ENCODE results near the gene MAFF.

The MAFF gene

DNA sequence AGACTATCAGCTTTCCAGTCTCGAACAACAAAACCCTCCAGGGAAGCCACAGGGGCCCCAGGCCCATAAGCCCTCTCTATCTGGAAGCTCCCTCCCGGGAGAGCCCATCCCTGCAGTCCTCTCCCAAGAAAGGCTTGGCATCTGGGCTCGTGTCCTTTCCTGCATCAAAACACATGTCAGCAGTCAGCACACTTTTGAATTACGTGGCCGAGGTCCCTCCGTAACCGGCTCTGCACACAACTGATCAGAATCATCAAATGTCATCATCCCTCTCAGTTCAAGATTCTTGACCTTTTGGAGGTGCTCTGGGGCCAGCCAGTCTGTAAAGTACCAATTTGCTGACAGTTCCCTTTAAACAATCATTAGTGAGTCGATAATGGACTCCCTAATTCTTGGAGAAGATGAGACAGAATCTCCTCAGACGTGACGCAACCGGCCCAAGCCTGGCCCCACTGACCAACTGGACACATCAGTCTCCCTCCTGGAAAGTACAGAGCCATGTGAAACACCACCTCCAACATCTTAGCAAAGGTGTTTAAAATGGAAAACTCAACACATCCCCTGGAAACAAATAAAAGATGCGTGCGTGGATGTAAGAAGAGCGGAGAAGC is 33.6 kb downstream of the MAFF start:
- peaks cover 23% of the 10 kb centered on the region for H3K4me1 ChIP-seq (ENCODE audit: insufficient read depth, poor library complexity, severe bottlenecking)
- TF ChIP-seq CTCF (IDR thresholded peaks at IDR 0.05; ENCODE audit: poor library complexity, severe bottlenecking) = no peak
- no peaks in the 10 kb centered on the region for H3K27me3 ChIP-seq (ENCODE audit: insufficient read depth, poor library complexity, severe bottlenecking)
- ATAC-seq (ENCODE audit: low read depth) (no peak), DNase-seq (ENCODE audit: low spot score) (no peak)
- H3K9me3 ChIP-seq (ENCODE audit: severe bottlenecking) = no peaks in the 10 kb centered on the region
- H3K36me3 ChIP-seq (ENCODE audit: low read depth) = peaks cover 56% of the 10 kb centered on the region
- no peak overlapping the region for H3K27ac ChIP-seq (ENCODE audit: poor library complexity, severe bottlenecking)
- no peak overlapping the region for H3K4me3 ChIP-seq (ENCODE audit: severe bottlenecking)

- peaks cover 33% of the 10 kb centered on the region for H3K4me1 ChIP-seq (ENCODE audit: insufficient read depth, poor library complexity, severe bottlenecking)
- no peak for TF ChIP-seq CTCF (IDR thresholded peaks at IDR 0.05; ENCODE audit: poor library complexity, severe bottlenecking)
- H3K36me3 ChIP-seq (ENCODE audit: low read depth) = peaks cover 43% of the 10 kb centered on the region
- no peak overlapping the region for H3K4me3 ChIP-seq (ENCODE audit: severe bottlenecking)
- no peak overlapping the region for H3K27ac ChIP-seq (ENCODE audit: poor library complexity, severe bottlenecking)
- ATAC-seq (ENCODE audit: low read depth) (no peak), DNase-seq (ENCODE audit: low spot score) (no peak)
- no peaks in the 10 kb centered on the region for H3K9me3 ChIP-seq (ENCODE audit: severe bottlenecking)
- H3K27me3 ChIP-seq (ENCODE audit: insufficient read depth, poor library complexity, severe bottlenecking) = no peaks in the 10 kb centered on the region
Measured at GRCh38 chr22:38236786-38237185, 35.0 kb downstream of the MAFF start.

DNA sequence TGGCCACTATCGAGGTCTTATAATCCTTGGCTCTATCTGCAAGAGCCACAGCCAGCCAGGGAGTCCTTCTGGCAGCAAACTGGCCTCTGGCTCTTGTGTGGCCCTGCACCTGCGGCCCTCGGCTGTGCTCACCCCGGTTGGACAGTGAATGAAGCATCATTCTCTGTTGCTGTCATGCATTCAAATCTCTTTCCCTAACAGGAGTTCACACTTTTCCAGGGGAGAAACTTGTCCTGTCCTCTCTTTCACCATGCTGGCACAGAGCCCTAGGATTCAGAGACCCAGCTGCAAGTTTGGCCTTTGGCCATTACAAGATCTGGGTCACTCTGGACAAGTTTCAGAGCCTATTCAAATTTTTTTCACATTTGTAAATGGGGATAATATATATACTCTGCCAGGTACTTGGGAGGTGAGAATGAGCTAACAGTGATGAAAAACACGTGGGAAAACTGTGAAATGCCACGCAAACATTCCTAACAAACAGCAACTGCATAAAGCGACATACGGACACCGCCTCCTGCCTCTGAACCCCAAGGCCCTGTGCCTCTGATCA is 36.8 kb downstream of the MAFF start:
- TF ChIP-seq CTCF (IDR thresholded peaks at IDR 0.05; ENCODE audit: poor library complexity, severe bottlenecking) = no peak
- no peak overlapping the region for H3K4me3 ChIP-seq (ENCODE audit: severe bottlenecking)
- no peak for DNase-seq (ENCODE audit: low spot score)
- no peak for ATAC-seq (ENCODE audit: low read depth)
- peaks cover 33% of the 10 kb centered on the region for H3K36me3 ChIP-seq (ENCODE audit: low read depth)
- no peaks in the 10 kb centered on the region for H3K9me3 ChIP-seq (ENCODE audit: severe bottlenecking)
- H3K27ac ChIP-seq (ENCODE audit: poor library complexity, severe bottlenecking) = peak overlapping the region; percentile 94
- H3K27me3 ChIP-seq (ENCODE audit: insufficient read depth, poor library complexity, severe bottlenecking) = no peaks in the 10 kb centered on the region
- H3K4me1 ChIP-seq (ENCODE audit: insufficient read depth, poor library complexity, severe bottlenecking) = peaks cover 45% of the 10 kb centered on the region

- H3K27me3 ChIP-seq (ENCODE audit: insufficient read depth, poor library complexity, severe bottlenecking) = no peaks in the 10 kb centered on the region
- H3K36me3 ChIP-seq (ENCODE audit: low read depth) = peaks cover 33% of the 10 kb centered on the region
- DNase-seq (ENCODE audit: low spot score) (no peak), ATAC-seq (ENCODE audit: low read depth) (peak; percentile 83)
- peak overlapping the region; percentile 94 for H3K27ac ChIP-seq (ENCODE audit: poor library complexity, severe bottlenecking)
- H3K4me3 ChIP-seq (ENCODE audit: severe bottlenecking) = no peak overlapping the region
- TF ChIP-seq CTCF (IDR thresholded peaks at IDR 0.05; ENCODE audit: poor library complexity, severe bottlenecking) = peak; percentile 44
- peaks cover 50% of the 10 kb centered on the region for H3K4me1 ChIP-seq (ENCODE audit: insufficient read depth, poor library complexity, severe bottlenecking)
- no peaks in the 10 kb centered on the region for H3K9me3 ChIP-seq (ENCODE audit: severe bottlenecking)
Measured at GRCh38 chr22:38239101-38239761, 37.4 kb downstream of the MAFF start.
